Thyroid gland (tissue), 4 donors: ENCODE data around the gene TRIM61. TPM values are rescaled to one million over a fixed set of nuclear protein-coding genes. Genes with fewer than 3 reads are reported as not detected.
"Not testable (repeated sequence)": the region's sequence is repeated elsewhere in the genome, so short reads cannot be mapped to it uniquely, and the experiment has no call there.

Experiments used
- DNase-seq, 2 donors: peaks; one replicate each; pipeline ENCODE4 v3.0.0-alpha.2; 2019
- H3K27ac ChIP-seq, 3 donors: fragments of 200-600 bp; sonication (generic); 1 replicate in 2 of 3; 2 replicates in 1 of 3; pipeline ENCODE4 v1.5.1; 2016 to 2019; ENCODE audit warnings: mild to moderate bottlenecking in 1 of 3, moderate library complexity in 1 of 3
- H3K27me3 ChIP-seq: fragments of 200-600 bp; sonication (generic); one replicate; pipeline ENCODE4 v1.5.1; 2019
- H3K36me3 ChIP-seq, 2 donors: fragments of 200-600 bp; sonication (generic); one replicate each; pipeline ENCODE4 v1.5.1; 2016 to 2019
- H3K4me1 ChIP-seq, 2 donors: fragments of 200-600 bp; sonication (generic); one replicate each; pipeline ENCODE4 v1.5.1; 2017 to 2019
- H3K4me3 ChIP-seq, 3 donors: fragments of 200-600 bp; sonication (generic); replicated peaks in 1 of 3; 1 replicate in 2 of 3; 2 replicates in 1 of 3; pipeline ENCODE4 v1.5.1; 2016; ENCODE audit warnings: mild to moderate bottlenecking in 1 of 3
- H3K9me3 ChIP-seq: fragments of 200-600 bp; sonication (generic); one replicate; pipeline ENCODE4 v1.5.1; 2017
- POLR2A ChIP-seq, 2 donors: fragments of 450-650 bp; IDR thresholded peaks; one replicate each; pipeline ENCODE4 v1.6.1; 2017; ENCODE audit warnings: antibody characterized with exemption in 2 of 2, mild to moderate bottlenecking in 2 of 2, moderate library complexity in 1 of 2
- WGBS, 2 donors: methylation state at CpG; one replicate each; pipeline ENCODE4 v1.1.5; 2017; 5-methylcytosine and 5-hydroxymethylcytosine counted together
- intact Hi-C: fragments of 100-400 bp; cut with DNase I; formaldehyde crosslinking; loops from one replicate; pipeline ENCODE4 v1.15.1; 2023
- total RNA-seq, 4 donors: library from RNA; depleted of rRNA; stranded (reverse); fragments of >200 nt; gene quantifications; one replicate each; pipeline ENCODE4 v1.2.3, GENCODE V29; 2016
- TF ChIP-seq, protein P1 (sequence below), 6 experiments: fragments of 200-600 bp in 3 of 6; fragments of 450-650 bp in 3 of 6; sonication (generic) in 3 of 6; IDR thresholded peaks; one replicate each; pipeline ENCODE4 v1.5.1; 2016 to 2019; ENCODE audit warnings: antibody characterized with exemption in 6 of 6, mild to moderate bottlenecking in 2 of 6, inconsistent platforms in 1 of 6, moderate library complexity in 1 of 6

Gene TRIM61
- total RNA-seq, 4 donors from 2014 or later: 1.2 to 5.5 (median 4.5) TPM

DNA sequence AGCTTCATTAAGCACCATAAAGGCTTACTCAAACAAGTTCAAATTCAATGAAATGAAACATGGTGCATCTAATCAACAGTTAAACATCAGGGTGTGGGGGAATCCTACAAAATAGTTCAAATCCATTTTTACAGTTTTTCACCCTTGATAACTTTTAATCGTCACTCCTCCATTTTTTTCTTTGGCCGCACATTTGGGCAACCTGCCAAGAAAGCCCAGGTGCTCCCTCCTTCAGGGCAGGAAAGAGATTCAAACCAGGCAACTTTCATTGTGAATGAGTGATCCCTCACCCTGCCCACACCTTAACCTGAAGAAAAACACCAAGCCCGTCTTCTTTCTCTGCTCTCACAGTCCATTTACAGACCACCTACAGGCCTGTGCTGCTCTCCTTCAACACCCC is 24.9 kb downstream of the TRIM61 start:
- no peak overlapping the region for H3K4me3 ChIP-seq
- TF ChIP-seq, protein P1, sequence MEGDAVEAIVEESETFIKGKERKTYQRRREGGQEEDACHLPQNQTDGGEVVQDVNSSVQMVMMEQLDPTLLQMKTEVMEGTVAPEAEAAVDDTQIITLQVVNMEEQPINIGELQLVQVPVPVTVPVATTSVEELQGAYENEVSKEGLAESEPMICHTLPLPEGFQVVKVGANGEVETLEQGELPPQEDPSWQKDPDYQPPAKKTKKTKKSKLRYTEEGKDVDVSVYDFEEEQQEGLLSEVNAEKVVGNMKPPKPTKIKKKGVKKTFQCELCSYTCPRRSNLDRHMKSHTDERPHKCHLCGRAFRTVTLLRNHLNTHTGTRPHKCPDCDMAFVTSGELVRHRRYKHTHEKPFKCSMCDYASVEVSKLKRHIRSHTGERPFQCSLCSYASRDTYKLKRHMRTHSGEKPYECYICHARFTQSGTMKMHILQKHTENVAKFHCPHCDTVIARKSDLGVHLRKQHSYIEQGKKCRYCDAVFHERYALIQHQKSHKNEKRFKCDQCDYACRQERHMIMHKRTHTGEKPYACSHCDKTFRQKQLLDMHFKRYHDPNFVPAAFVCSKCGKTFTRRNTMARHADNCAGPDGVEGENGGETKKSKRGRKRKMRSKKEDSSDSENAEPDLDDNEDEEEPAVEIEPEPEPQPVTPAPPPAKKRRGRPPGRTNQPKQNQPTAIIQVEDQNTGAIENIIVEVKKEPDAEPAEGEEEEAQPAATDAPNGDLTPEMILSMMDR (IDR thresholded peaks at IDR 0.05): no peak
- no peak for TF ChIP-seq POLR2A (IDR thresholded peaks at IDR 0.05)
- H3K36me3 ChIP-seq: no peaks in the 10 kb centered on the region
- H3K27me3 ChIP-seq: no peaks in the 10 kb centered on the region
- no peak overlapping the region for H3K27ac ChIP-seq
- 26 to 40% methylated on average over 3 of the region's 3 CpGs for WGBS, 2 donors
- H3K9me3 ChIP-seq: no peaks in the 10 kb centered on the region
- H3K4me1 ChIP-seq: peaks cover 0 to 4% of the 10 kb centered on the region in 2 donors
- intact Hi-C loops: no loop called here
- no peak for DNase-seq

DNA sequence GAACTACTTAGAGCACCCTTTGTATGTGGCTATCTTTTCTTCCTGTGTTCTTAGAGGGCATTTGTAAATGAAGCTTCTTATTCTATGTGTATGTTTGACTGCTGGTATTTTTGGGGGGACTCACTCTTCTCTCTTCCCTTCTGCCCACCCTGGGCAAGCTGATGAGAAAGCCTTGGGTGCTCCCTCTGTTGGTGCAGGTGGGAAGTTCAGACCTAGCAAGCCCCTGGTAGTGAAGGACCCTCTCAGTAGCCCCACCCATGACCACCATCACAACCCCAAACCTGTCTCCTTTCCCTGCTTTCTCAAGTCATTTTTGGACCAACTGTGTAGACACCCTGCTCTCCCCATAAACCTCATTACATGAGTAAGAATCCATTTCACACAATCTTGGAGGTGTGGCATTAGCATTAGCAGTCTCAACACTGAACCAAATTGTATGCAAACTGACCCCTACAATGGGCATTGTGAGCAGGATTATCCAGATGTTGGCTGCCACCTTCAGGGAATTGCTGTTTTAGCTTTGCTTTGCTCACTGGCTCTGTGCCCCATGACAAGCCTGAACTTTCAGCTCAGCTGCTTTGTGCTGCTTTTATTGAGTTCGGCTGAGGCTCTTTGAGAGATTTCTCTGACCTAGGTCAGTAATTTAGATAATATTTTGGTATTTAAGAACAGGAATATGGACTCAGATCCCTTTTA is 27.9 kb downstream of the TRIM61 start:
- no peaks in the 10 kb centered on the region for H3K27me3 ChIP-seq
- H3K27ac ChIP-seq: no peak overlapping the region
- no peaks in the 10 kb centered on the region for H3K36me3 ChIP-seq
- no peak overlapping the region for H3K4me3 ChIP-seq
- no peaks in the 10 kb centered on the region for H3K4me1 ChIP-seq
- DNase-seq: no peak
- intact Hi-C loops: no loop called here
- no peaks in the 10 kb centered on the region for H3K9me3 ChIP-seq
- TF ChIP-seq, protein P1 (IDR thresholded peaks at IDR 0.05): no peak
- TF ChIP-seq POLR2A (IDR thresholded peaks at IDR 0.05): no peak
- 39 to 43% methylated on average over 1 of the region's 1 CpG for WGBS, 2 donors

DNA sequence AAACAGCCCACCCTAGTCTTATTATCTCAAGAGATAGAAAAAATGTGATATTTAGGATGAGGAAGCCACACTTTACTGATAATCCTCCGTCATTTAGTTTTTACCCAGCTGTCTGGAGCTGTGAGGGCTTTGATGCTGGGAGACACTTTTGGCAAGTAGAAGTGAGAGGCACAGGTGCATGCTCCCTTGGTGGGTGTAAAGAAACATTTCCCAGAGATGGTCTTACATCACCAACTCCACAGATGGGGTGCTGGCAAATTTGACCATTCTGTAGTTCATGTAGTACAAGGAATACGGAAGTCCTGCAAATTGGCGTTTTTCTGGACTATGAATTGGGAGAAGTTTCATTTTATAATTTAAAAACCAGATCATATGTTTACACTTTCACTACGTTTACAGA is 28.5 kb downstream of the TRIM61 start:
- Histone ChIP-seq H3K9me3 (no peaks in the 10 kb centered on the region), H3K4me3 (no peak overlapping the region), H3K27ac (no peak overlapping the region), H3K27me3 (no peaks in the 10 kb centered on the region), H3K4me1 (no peaks in the 10 kb centered on the region), H3K36me3 (no peaks in the 10 kb centered on the region)
- intact Hi-C loops: no loop called here
- WGBS, 2 donors: 86 to 91% methylated on average over 4 of the region's 4 CpGs
- TF ChIP-seq, protein P1 (IDR thresholded peaks at IDR 0.05): no peak
- TF ChIP-seq POLR2A (IDR thresholded peaks at IDR 0.05): no peak
- no peak for DNase-seq

DNA sequence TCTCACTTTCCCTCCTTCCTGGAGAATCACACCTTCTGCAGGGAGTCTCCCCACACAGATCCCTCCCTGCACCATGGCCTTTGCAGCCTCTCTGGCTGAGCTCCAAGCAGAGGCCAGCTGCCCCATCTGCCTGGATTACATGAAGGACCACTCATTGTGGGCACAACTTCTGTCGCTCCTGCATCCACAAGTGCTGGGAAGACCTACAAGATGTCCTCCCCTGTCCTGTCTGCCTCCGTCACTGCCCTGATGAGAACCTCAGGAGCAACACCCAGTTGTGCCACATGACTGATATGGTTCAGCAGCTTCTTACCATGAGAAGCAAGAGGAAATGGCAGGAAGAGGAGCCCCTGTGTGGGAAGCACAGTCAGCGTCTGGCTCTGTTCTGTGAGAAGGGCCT is 29.5 kb downstream of the TRIM61 start:
- H3K27me3 ChIP-seq, H3K36me3 ChIP-seq, H3K9me3 ChIP-seq, intact Hi-C loops, DNase-seq, H3K4me3 ChIP-seq, H3K4me1 ChIP-seq, H3K27ac ChIP-seq: not testable (repeated sequence)
- 71 to 81% methylated on average over 3 of the region's 3 CpGs for WGBS, 2 donors

DNA sequence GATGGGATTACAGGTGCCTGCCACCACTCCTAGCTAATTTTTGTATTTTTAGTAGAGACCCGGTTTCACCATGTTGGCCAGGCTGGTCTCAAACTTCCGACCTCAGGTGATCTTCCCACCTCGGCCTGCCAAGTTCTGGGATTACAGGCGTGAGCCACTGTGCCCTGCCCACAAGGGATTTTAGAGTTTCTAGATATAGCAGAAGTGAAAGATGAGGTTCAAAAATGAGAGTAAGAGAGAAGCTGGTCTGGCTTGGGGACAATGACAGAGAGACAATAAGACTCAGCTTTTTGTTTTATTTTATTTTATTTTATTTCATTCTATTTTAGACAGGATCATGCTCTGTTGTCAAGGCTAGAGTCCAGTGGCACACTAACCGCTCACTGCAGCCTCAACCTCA is 30.6 kb downstream of the TRIM61 start:
- H3K27me3 ChIP-seq: no peaks in the 10 kb centered on the region
- TF ChIP-seq POLR2A (IDR thresholded peaks at IDR 0.05): no peak
- TF ChIP-seq, protein P1 (IDR thresholded peaks at IDR 0.05): no peak
- WGBS, 2 donors: 93 to 94% methylated on average over 5 of the region's 5 CpGs
- no peaks in the 10 kb centered on the region for H3K9me3 ChIP-seq
- no peaks in the 10 kb centered on the region for H3K36me3 ChIP-seq
- DNase-seq: no peak
- no peak overlapping the region for H3K4me3 ChIP-seq
- no peaks in the 10 kb centered on the region for H3K4me1 ChIP-seq
- no peak overlapping the region for H3K27ac ChIP-seq
- intact Hi-C loops: no loop called here
